Measurements from ENCODE around the gene LIMS1. TPM values are rescaled to one million over a fixed set of nuclear protein-coding genes. Genes with fewer than 3 reads are reported as not detected.

LIMS1 gene
- total and polyA plus RNA-seq, 2 donors from 2014 or later = 14.4 to 65.1 TPM

DNA sequence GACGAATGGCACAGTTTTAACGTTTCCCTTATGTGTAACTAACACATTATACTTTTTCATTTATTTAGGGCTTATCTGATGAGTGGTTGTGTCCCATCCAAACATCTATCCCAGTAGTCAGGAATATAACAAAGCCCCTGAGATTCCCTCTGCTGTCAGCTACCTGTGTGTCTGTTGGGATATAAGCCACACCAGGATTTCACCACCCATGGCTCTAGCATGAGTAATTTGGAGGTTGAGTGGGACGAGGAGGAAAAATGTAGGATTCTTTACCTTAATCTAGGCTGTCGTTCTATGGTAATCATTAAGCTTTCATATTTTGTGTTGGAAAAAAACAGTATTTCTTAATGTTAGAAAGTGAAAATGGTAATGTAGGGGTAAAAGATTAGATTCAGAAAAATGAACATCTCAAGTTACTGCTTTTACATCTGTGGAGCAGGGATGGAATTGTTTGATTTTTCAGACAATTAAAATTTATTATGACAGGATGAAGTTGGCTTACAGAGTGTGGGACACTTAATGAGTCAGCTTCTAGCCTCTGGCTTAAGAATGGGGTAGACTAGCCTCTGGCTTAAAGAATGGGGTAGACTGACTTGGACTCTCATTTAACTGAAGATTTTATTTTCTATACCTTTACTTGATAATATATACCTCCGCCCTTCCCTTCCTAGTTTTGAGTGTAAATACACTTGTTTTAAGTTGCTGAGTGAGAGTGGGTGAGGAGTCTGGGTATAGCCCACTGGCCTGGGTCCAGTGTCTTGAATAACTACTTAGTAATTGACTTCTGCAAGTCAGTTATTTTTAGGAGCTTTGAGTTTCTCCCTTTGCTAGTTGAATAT is 96.5 kb downstream of the LIMS1 start:
- DNase-seq = no peak
- TF ChIP-seq, protein P1, sequence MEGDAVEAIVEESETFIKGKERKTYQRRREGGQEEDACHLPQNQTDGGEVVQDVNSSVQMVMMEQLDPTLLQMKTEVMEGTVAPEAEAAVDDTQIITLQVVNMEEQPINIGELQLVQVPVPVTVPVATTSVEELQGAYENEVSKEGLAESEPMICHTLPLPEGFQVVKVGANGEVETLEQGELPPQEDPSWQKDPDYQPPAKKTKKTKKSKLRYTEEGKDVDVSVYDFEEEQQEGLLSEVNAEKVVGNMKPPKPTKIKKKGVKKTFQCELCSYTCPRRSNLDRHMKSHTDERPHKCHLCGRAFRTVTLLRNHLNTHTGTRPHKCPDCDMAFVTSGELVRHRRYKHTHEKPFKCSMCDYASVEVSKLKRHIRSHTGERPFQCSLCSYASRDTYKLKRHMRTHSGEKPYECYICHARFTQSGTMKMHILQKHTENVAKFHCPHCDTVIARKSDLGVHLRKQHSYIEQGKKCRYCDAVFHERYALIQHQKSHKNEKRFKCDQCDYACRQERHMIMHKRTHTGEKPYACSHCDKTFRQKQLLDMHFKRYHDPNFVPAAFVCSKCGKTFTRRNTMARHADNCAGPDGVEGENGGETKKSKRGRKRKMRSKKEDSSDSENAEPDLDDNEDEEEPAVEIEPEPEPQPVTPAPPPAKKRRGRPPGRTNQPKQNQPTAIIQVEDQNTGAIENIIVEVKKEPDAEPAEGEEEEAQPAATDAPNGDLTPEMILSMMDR (IDR thresholded peaks at IDR 0.05; ENCODE audit: borderline replicate concordance, extremely low read depth, insufficient read depth) = no peak
- no peak overlapping the region for H3K9ac ChIP-seq (ENCODE audit: low read length in 3 of 3)
- peaks cover 4 to 15% (median 8%) of the 10 kb centered on the region in 3 donors for H3K4me1 ChIP-seq (ENCODE audit: control insufficient read depth in 2 of 3, insufficient read depth in 2 of 3, low read depth in 1 of 3, low read length in 3 of 3)
- no peaks in the 10 kb centered on the region for H3K36me3 ChIP-seq (ENCODE audit: control insufficient read depth in 2 of 3, insufficient read depth in 3 of 3, low read length in 3 of 3)
- no peaks in the 10 kb centered on the region for H3K9me3 ChIP-seq (ENCODE audit: control insufficient read depth in 2 of 3, insufficient read depth in 1 of 3, low read length in 3 of 3)
- no peaks in the 10 kb centered on the region for H3K27me3 ChIP-seq (ENCODE audit: control insufficient read depth, insufficient read depth, low read length)
- intact Hi-C loops (cut with DNase I) = no loop called here
- no peak overlapping the region for H3K4me3 ChIP-seq (ENCODE audit: low read length in 3 of 3)
- no peak overlapping the region for H3K27ac ChIP-seq (ENCODE audit: low read depth in 2 of 2, low read length in 2 of 2)
- no peak for FAIRE-seq

DNA sequence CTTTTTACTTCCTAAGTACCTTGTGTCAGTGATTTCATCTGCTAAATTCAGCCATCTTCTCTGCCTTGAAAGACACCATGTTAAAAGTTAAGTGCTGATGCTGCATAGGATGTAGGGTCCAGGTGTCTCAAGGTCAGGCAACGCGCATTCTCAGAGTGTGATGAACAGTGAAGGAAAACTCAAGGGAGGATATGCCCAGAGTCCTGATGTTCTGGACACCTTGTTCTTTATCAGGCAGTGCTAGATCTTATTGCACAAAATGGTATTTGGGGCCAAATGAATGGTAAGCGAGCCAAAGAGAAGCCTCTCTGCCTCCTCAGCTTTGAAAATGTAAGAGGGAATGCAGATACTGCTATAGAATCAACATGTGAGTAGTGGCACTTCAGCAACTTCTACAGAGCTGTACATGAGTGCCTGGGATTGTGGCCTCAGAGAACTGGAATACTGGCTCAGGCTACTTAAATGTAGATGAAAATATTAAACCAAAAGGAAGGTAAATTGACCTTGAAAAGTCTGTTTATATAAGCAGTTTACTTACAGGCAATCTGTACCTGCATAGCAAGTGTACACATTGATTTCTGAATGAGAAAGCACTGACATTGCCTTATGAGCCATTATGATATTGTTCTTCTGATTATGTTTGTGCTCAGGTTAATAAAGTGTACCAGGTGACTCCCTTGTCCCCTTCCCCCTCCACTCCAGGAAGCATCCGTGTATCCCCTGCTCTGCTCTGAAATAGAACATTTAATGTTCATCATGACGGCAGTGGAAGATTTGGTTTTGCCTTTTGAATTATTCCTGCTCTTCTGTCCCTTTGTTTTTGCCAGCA is 98.3 kb downstream of the LIMS1 start:
- Histone ChIP-seq H3K36me3 (ENCODE audit: control insufficient read depth in 2 of 3, insufficient read depth in 3 of 3, low read length in 3 of 3) (no peaks in the 10 kb centered on the region), H3K27me3 (ENCODE audit: control insufficient read depth, insufficient read depth, low read length) (no peaks in the 10 kb centered on the region), H3K4me3 (ENCODE audit: low read length in 3 of 3) (no peak overlapping the region), H3K9ac (ENCODE audit: low read length in 3 of 3) (no peak overlapping the region), H3K4me1 (ENCODE audit: control insufficient read depth in 2 of 3, insufficient read depth in 2 of 3, low read depth in 1 of 3, low read length in 3 of 3) (peaks cover 4 to 24% (median 6%) of the 10 kb centered on the region in 3 donors), H3K9me3 (ENCODE audit: control insufficient read depth in 2 of 3, insufficient read depth in 1 of 3, low read length in 3 of 3) (no peaks in the 10 kb centered on the region), H3K27ac (ENCODE audit: low read depth in 2 of 2, low read length in 2 of 2) (peak overlapping the region; percentile 13 to 50)
- intact Hi-C loops (cut with DNase I) = no loop called here
- TF ChIP-seq, protein P1 (IDR thresholded peaks at IDR 0.05; ENCODE audit: borderline replicate concordance, extremely low read depth, insufficient read depth) = no peak
- FAIRE-seq (no peak), DNase-seq (no peak)

DNA sequence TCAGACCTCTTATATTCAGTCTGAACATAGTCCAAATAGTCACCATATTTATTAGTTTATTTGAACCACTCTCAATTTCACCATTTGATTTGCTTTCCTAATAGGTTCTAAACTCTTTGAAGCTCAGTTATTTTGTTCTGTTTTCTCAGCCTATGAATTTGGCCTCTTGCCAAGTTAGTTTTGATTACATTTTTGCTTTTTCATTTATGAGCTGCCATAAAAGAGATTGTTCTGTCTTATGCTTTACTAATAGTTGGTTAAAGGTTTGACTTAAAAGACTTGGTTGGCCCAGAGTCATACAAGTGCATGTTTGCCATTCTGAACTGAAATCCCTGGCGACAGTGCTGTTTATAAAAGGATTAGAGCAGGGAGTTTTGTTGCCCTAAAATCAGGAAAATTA is 99.1 kb downstream of the LIMS1 start:
- Histone ChIP-seq H3K4me3 (ENCODE audit: low read length in 3 of 3) (no peak overlapping the region), H3K9ac (ENCODE audit: low read length in 3 of 3) (no peak overlapping the region), H3K36me3 (ENCODE audit: control insufficient read depth in 2 of 3, insufficient read depth in 3 of 3, low read length in 3 of 3) (no peaks in the 10 kb centered on the region), H3K27me3 (ENCODE audit: control insufficient read depth, insufficient read depth, low read length) (no peaks in the 10 kb centered on the region), H3K9me3 (ENCODE audit: control insufficient read depth in 2 of 3, insufficient read depth in 1 of 3, low read length in 3 of 3) (no peaks in the 10 kb centered on the region), H3K27ac (ENCODE audit: low read depth in 2 of 2, low read length in 2 of 2) (no peak overlapping the region), H3K4me1 (ENCODE audit: control insufficient read depth in 2 of 3, insufficient read depth in 2 of 3, low read depth in 1 of 3, low read length in 3 of 3) (peaks cover 4 to 24% (median 6%) of the 10 kb centered on the region in 3 donors)
- TF ChIP-seq, protein P1 (IDR thresholded peaks at IDR 0.05; ENCODE audit: borderline replicate concordance, extremely low read depth, insufficient read depth) = no peak
- DNase-seq = no peak
- FAIRE-seq = no peak
- intact Hi-C loops (cut with DNase I) = no loop called here

All from kidney (tissue), 14 donors.